K562 (cell line): ENCODE measurements around the gene MEF2B. TPM values are rescaled to one million over a fixed set of nuclear protein-coding genes. Genes with fewer than 3 reads are reported as not detected.

Source experiments
- CBX3 ChIP-seq, 2 experiments: IDR thresholded peaks; 1 replicate in 1 of 2; 2 replicates in 1 of 2; pipeline ENCODE4 v1.6.1; 2012; ENCODE audit warnings: inconsistent platforms in 2 of 2, low read length in 2 of 2, borderline replicate concordance in 1 of 2, control low read depth in 1 of 2
- CCNT2 ChIP-seq: IDR thresholded peaks from 2 replicates; pipeline ENCODE4 v1.6.1; 2011; ENCODE audit warnings: borderline replicate concordance, low read depth, mild to moderate bottlenecking, moderate library complexity, mixed read lengths, low read length; ENCODE audit not compliant: insufficient read length; ENCODE audit errors: extremely low read depth
- E2F1 ChIP-seq: sonication (generic); formaldehyde crosslinking; IDR thresholded peaks from 2 replicates; pipeline ENCODE4 v1.8.1; 2023; ENCODE audit warnings: mild to moderate bottlenecking, missing genetic modification reagents, moderate library complexity
- EP400 ChIP-seq: fragments of 450-650 bp; IDR thresholded peaks from 2 replicates; pipeline ENCODE4 v1.6.1; 2017; ENCODE audit warnings: antibody characterized with exemption, mild to moderate bottlenecking, moderate library complexity
- FOXJ3 ChIP-seq: sonication (generic); formaldehyde crosslinking; IDR thresholded peaks from 2 replicates; pipeline ENCODE4 v1.4.0; 2020; ENCODE audit warnings: mild to moderate bottlenecking, missing genetic modification reagents
- HDAC2 ChIP-seq: fragments of 450-650 bp; IDR thresholded peaks from 2 replicates; pipeline ENCODE4 v1.6.1; 2016; ENCODE audit warnings: mild to moderate bottlenecking
- KAT7 ChIP-seq: sonication (generic); formaldehyde crosslinking; IDR thresholded peaks from 2 replicates; pipeline ENCODE4 v1.8.0; 2022; ENCODE audit warnings: missing genetic modification reagents, mild to moderate bottlenecking, borderline replicate concordance
- MCM3 ChIP-seq: fragments of 450-650 bp; IDR thresholded peaks from 2 replicates; pipeline ENCODE4 v1.6.1; 2016
- MEF2A ChIP-seq: IDR thresholded peaks from 2 replicates; pipeline ENCODE4 v1.6.1; 2011; ENCODE audit warnings: low read depth, mild to moderate bottlenecking, low read length, moderate library complexity; ENCODE audit not compliant: control insufficient read depth
- MXI1 ChIP-seq: IDR thresholded peaks from 2 replicates; pipeline ENCODE4 v1.6.1; 2011; ENCODE audit warnings: low read depth, mild to moderate bottlenecking, improper control_type of control experiment, low read length
- NCOA1 ChIP-seq: fragments of 450-650 bp; IDR thresholded peaks from 2 replicates; pipeline ENCODE4 v1.6.1; 2016; ENCODE audit warnings: low read depth
- POLR2A ChIP-seq: fragments of 450-650 bp; conservative IDR thresholded peaks from 2 replicates; pipeline ENCODE4 v1.6.1; 2016
- POLR3G ChIP-seq: IDR thresholded peaks from 2 replicates; pipeline ENCODE4 v1.6.1; 2011; ENCODE audit not compliant: insufficient read length, insufficient replicate concordance; ENCODE audit errors: extremely low read depth
- TRIM28 ChIP-seq: fragments of 450-650 bp; IDR thresholded peaks from 2 replicates; pipeline ENCODE4 v1.6.1; 2017
- YY1 ChIP-seq, 3 experiments: IDR thresholded peaks; 2 replicates each; pipeline ENCODE4 v1.6.1; 2011; ENCODE audit warnings: low read length in 2 of 3, mild to moderate bottlenecking in 2 of 3, moderate library complexity in 2 of 3, borderline replicate concordance in 1 of 3, control low read depth in 1 of 3, low read depth in 1 of 3; ENCODE audit not compliant: insufficient read depth in 3 of 3, insufficient replicate concordance in 2 of 3, control insufficient read depth in 1 of 3, insufficient read length in 1 of 3; ENCODE audit errors: extremely low read depth in 1 of 3
- ZC3H4 ChIP-seq: sonication (generic); formaldehyde crosslinking; IDR thresholded peaks from 2 replicates; pipeline ENCODE4 v1.9.0; 2021; ENCODE audit warnings: missing genetic modification reagents, borderline replicate concordance
- ZFP1 ChIP-seq: fragments of 450-650 bp; formaldehyde crosslinking; IDR thresholded peaks from 2 replicates; pipeline ENCODE4 v1.4.0; 2020; ENCODE audit warnings: mild to moderate bottlenecking, mixed read lengths
- ZNF232 ChIP-seq: sonication (generic); formaldehyde crosslinking; IDR thresholded peaks from 2 replicates; pipeline ENCODE4 v1.8.0; 2022; ENCODE audit warnings: mild to moderate bottlenecking, missing genetic modification reagents
- ZNF586 ChIP-seq: fragments of 450-650 bp; formaldehyde crosslinking; conservative IDR thresholded peaks from 2 replicates; pipeline ENCODE4 v1.4.0; 2020; ENCODE audit warnings: mild to moderate bottlenecking, moderate library complexity
- polyA plus RNA-seq, 8 experiments: library from polyadenylated mRNA; depleted of rRNA in 4 of 8; stranded (reverse) in 5 of 8; unstranded in 3 of 8; fragments of >200 nt; fragmentation: Nextera tagmentation in 2 of 8; fragmentation: Illumina TruSeq in 1 of 8; extraction: Ambion mirVana in 2 of 8; extraction: Trizol in 1 of 8; gene quantifications; 2 replicates each; pipeline versions ENCODE4 v1.2.1 to v1.2.3, GENCODE V29; 2011 to 2014; ENCODE audit warnings: inconsistent platforms in 1 of 8, missing spikeins in 1 of 8
- total RNA-seq, 7 experiments: library from RNA; depleted of rRNA in 6 of 7; stranded (reverse); fragments of >200 nt in 6 of 7; fragmentation: Illumina TruSeq in 2 of 7; extraction: Trizol in 2 of 7; gene quantifications; 2 replicates each; pipeline versions ENCODE4 v1.2.1 to v1.2.3, GENCODE V29; 2011 to 2021; ENCODE audit warnings: low replicate concordance in 1 of 7
- TF ChIP-seq, protein P1 (sequence below), 3 experiments: fragments of 200-800 bp in 1 of 3; sonication (Bioruptor generic) in 1 of 3; sonication (generic) in 1 of 3; formaldehyde crosslinking in 1 of 3; IDR thresholded peaks; 2 replicates each; pipeline versions ENCODE4 v1.6.1 to v1.8.0; 2016 to 2022; ENCODE audit warnings: mild to moderate bottlenecking in 2 of 3, missing compliant biosample characterization in 2 of 3, missing genetic modification characterization in 2 of 3, missing genetic modification reagents in 1 of 3
- TF ChIP-seq, protein P2 (sequence below): fragments of 450-650 bp; IDR thresholded peaks from 2 replicates; pipeline ENCODE4 v1.6.1; 2016; ENCODE audit warnings: borderline replicate concordance
- TF ChIP-seq, protein P3 (sequence below): fragments of 250-450 bp; sonication (Bioruptor Pico); IDR thresholded peaks from 2 replicates; pipeline ENCODE4 v1.8.0; 2022; ENCODE audit warnings: moderate library complexity, mild to moderate bottlenecking, inconsistent platforms

MEF2B gene
- total and polyA plus RNA-seq, 9 of the 15 experiments (the other 6 are each of a cell fraction or from before 2014, with no cell fraction given) = 0.14 to 1.9 (median 0.71) TPM; not detected in 3

GRCh38 chr19:19134687-19135158 lies 35.3 kb downstream of the MEF2B start (continued):
- TF ChIP-seq CCNT2 (peak; percentile 72), HDAC2 (peak; percentile 77), CBX3 (IDR thresholded peaks at IDR 0.05; ENCODE audit: borderline replicate concordance in 1 of 2, low read length in 2 of 2) (peak in 1 of 2 experiments; percentile 36; a peak in 1 of 3 replicates), NCOA1 (0 out of 2 replicates have a peak, but pooled peaks have one; percentile 32), ZNF586 (CRISPR knock-in tag) (no peak), ZC3H4 (CRISPR knock-in tag) (no peak), POLR3G (no peak), E2F1 (CRISPR knock-in tag) (0 out of 2 replicates have a peak, but pooled peaks have one; percentile 25), POLR2A (peak; percentile 88), YY1 (IDR thresholded peaks at IDR 0.05; ENCODE audit: borderline replicate concordance in 1 of 3, control insufficient read depth in 1 of 3, extremely low read depth in 1 of 3, insufficient read depth in 3 of 3, insufficient read length in 1 of 3, insufficient replicate concordance in 2 of 3, low read depth in 1 of 3, low read length in 2 of 3) (peak in 1 of 3 experiments; percentile 10), EP400 (peak; percentile 77), MXI1 (no peak), MCM3 (no peak), ZNF232 (no peak), KAT7 (0 out of 2 replicates have a peak, but pooled peaks have one; percentile 72), TRIM28 (peak; percentile 29; the same call in 1 of the 2 replicates), FOXJ3 (CRISPR knock-in tag) (no peak), ZFP1 (no peak), MEF2A (peak; percentile 95)
- TF ChIP-seq, protein P1, sequence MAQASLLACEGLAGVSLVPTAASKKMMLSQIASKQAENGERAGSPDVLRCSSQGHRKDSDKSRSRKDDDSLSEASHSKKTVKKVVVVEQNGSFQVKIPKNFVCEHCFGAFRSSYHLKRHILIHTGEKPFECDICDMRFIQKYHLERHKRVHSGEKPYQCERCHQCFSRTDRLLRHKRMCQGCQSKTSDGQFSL (CRISPR knock-in tag; IDR thresholded peaks at IDR 0.05) = peak; percentile 41; the same call in 1 of the 2 replicates
- TF ChIP-seq, protein P1 (tag; IDR thresholded peaks at IDR 0.05) = no peak
- TF ChIP-seq, protein P2, sequence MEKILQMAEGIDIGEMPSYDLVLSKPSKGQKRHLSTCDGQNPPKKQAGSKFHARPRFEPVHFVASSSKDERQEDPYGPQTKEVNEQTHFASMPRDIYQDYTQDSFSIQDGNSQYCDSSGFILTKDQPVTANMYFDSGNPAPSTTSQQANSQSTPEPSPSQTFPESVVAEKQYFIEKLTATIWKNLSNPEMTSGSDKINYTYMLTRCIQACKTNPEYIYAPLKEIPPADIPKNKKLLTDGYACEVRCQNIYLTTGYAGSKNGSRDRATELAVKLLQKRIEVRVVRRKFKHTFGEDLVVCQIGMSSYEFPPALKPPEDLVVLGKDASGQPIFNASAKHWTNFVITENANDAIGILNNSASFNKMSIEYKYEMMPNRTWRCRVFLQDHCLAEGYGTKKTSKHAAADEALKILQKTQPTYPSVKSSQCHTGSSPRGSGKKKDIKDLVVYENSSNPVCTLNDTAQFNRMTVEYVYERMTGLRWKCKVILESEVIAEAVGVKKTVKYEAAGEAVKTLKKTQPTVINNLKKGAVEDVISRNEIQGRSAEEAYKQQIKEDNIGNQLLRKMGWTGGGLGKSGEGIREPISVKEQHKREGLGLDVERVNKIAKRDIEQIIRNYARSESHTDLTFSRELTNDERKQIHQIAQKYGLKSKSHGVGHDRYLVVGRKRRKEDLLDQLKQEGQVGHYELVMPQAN = peak; percentile 50; the same call in 1 of the 2 replicates
- TF ChIP-seq, protein P3, sequence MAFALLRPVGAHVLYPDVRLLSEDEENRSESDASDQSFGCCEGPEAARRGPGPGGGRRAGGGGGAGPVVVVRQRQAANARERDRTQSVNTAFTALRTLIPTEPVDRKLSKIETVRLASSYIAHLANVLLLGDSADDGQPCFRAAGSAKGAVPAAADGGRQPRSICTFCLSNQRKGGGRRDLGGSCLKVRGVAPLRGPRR (CRISPR knock-in tag) = 0 out of 2 replicates have a peak, but pooled peaks have one; percentile 2
